ENCODE data around the gene TXNDC5. TPM values are rescaled to one million over a fixed set of nuclear protein-coding genes. Genes with fewer than 3 reads are reported as not detected.

Gene TXNDC5
- total and polyA plus RNA-seq, 2 experiments from 2014 or later = 42.9 to 210 TPM

- Histone ChIP-seq H3K79me2 (replicated peaks; ENCODE audit: insufficient read depth) (no peaks in the 10 kb centered on the region), H3K27me3 (ENCODE audit: insufficient read depth) (no peaks in the 10 kb centered on the region), H3K4me3 (no peak overlapping the region), H3K4me1 (ENCODE audit: insufficient read depth) (no peaks in the 10 kb centered on the region), H3K9me2 (ENCODE audit: insufficient read depth) (no peaks in the 10 kb centered on the region), H3K4me2 (no peak overlapping the region), H3K36me3 (ENCODE audit: insufficient read depth) (peaks cover 46% of the 10 kb centered on the region), H2AFZ (no peak overlapping the region), H4K20me1 (replicated peaks; ENCODE audit: insufficient read depth) (no peaks in the 10 kb centered on the region; the same call in 1 of the 2 replicates), H3K27ac (ENCODE audit: low read depth) (no peak overlapping the region), H3F3A (replicated peaks; ENCODE audit: low read depth) (no peaks in the 10 kb centered on the region)
- Mint-ChIP-seq H3K4me3 (no peak overlapping the region), H3K4me1 (no peaks in the 10 kb centered on the region), H3K36me3 (ENCODE audit: low read depth) (peaks cover 66% of the 10 kb centered on the region), H3K27ac (no peak overlapping the region), H3K27me3 (ENCODE audit: insufficient read depth, low read depth, poor library complexity) (peaks cover 2% of the 10 kb centered on the region), H3K9me3 (no peaks in the 10 kb centered on the region; the same call in 2 of the 3 replicates)
- DNase-seq (ENCODE audit: low spot score) = no peak
- ATAC-seq = no peak
- TF ChIP-seq, protein P1, sequence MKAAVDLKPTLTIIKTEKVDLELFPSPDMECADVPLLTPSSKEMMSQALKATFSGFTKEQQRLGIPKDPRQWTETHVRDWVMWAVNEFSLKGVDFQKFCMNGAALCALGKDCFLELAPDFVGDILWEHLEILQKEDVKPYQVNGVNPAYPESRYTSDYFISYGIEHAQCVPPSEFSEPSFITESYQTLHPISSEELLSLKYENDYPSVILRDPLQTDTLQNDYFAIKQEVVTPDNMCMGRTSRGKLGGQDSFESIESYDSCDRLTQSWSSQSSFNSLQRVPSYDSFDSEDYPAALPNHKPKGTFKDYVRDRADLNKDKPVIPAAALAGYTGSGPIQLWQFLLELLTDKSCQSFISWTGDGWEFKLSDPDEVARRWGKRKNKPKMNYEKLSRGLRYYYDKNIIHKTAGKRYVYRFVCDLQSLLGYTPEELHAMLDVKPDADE (IDR thresholded peaks at IDR 0.05) = no peak
- TF ChIP-seq ZNF462 (CRISPR knock-in tag; IDR thresholded peaks at IDR 0.05) (no peak), CTCF (conservative IDR thresholded peaks at IDR 0.05; ENCODE audit: low read depth in 2 of 2) (no peak), EZH2phosphoT487 (IDR thresholded peaks at IDR 0.05; ENCODE audit: unreplicated experiment) (no peak), EZH2 (IDR thresholded peaks at IDR 0.05; ENCODE audit: low read depth, unreplicated experiment) (no peak), JUNB (IDR thresholded peaks at IDR 0.05; ENCODE audit: unreplicated experiment) (no peak), ZNF114 (CRISPR knock-in tag; IDR thresholded peaks at IDR 0.05) (no peak), NANOG (IDR thresholded peaks at IDR 0.05; ENCODE audit: borderline replicate concordance) (no peak), ZNF331 (CRISPR knock-in tag; IDR thresholded peaks at IDR 0.05; ENCODE audit: low read depth) (no peak), STAT1 (IDR thresholded peaks at IDR 0.05; ENCODE audit: unreplicated experiment) (no peak), POLR2AphosphoS5 (IDR thresholded peaks at IDR 0.05; ENCODE audit: low read depth) (no peak), CREB1 (CRISPR knock-in tag; IDR thresholded peaks at IDR 0.05; ENCODE audit: low read depth) (no peak)
- TF ChIP-seq, protein P2, sequence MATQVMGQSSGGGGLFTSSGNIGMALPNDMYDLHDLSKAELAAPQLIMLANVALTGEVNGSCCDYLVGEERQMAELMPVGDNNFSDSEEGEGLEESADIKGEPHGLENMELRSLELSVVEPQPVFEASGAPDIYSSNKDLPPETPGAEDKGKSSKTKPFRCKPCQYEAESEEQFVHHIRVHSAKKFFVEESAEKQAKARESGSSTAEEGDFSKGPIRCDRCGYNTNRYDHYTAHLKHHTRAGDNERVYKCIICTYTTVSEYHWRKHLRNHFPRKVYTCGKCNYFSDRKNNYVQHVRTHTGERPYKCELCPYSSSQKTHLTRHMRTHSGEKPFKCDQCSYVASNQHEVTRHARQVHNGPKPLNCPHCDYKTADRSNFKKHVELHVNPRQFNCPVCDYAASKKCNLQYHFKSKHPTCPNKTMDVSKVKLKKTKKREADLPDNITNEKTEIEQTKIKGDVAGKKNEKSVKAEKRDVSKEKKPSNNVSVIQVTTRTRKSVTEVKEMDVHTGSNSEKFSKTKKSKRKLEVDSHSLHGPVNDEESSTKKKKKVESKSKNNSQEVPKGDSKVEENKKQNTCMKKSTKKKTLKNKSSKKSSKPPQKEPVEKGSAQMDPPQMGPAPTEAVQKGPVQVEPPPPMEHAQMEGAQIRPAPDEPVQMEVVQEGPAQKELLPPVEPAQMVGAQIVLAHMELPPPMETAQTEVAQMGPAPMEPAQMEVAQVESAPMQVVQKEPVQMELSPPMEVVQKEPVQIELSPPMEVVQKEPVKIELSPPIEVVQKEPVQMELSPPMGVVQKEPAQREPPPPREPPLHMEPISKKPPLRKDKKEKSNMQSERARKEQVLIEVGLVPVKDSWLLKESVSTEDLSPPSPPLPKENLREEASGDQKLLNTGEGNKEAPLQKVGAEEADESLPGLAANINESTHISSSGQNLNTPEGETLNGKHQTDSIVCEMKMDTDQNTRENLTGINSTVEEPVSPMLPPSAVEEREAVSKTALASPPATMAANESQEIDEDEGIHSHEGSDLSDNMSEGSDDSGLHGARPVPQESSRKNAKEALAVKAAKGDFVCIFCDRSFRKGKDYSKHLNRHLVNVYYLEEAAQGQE (IDR thresholded peaks at IDR 0.05; ENCODE audit: unreplicated experiment) = no peak
These were observed 28.7 kb downstream of the TXNDC5 start for GRCh38 chr6:7881765-7882500.

Data from GM23338 (cell line).